Measurements from ENCODE around the gene IFNAR1. TPM values are rescaled to one million over a fixed set of nuclear protein-coding genes. Genes with fewer than 3 reads are reported as not detected.

IFNAR1 gene
- total RNA-seq, 1 experiment from 2014 or later: 14.2 TPM

DNA sequence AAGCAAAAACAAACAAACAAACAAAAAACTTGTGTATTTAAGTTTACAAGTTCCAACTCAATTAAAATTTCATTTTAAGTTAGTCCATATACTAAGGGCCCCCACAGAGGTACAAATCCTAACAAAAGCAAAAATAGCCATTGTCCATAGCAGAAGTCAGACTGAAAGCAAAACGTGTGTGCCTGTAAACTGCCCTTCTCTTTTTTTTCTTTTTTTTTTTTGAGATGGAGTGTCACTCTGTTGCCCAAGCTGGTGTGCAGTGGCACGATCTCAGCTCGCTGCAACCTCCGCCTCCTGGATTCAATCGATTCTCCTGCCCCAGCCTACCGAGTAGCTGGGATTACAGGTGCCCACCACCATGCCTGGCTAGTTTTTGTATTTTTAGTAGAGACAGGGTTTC is 66.9 kb downstream of the IFNAR1 start:
- Mint-ChIP-seq H3K27me3 (ENCODE audit: low read depth) (no peaks in the 10 kb centered on the region), H3K4me1 (peaks cover 4 to 10% of the 10 kb centered on the region in 2 experiments), H3K27ac (no peak overlapping the region), H3K4me3 (no peak overlapping the region), H3K9me3 (no peaks in the 10 kb centered on the region; a peak in 1 of 5 replicates), H3K36me3 (ENCODE audit: insufficient read depth in 1 of 3, low read depth in 3 of 3) (no peaks in the 10 kb centered on the region)
- no peak for DNase-seq
- Histone ChIP-seq H3K9me3 (ENCODE audit: control insufficient read depth, low read depth, low read length) (no peaks in the 10 kb centered on the region), H3K79me2 (ENCODE audit: insufficient read depth, low read length) (no peaks in the 10 kb centered on the region), H3K27ac (ENCODE audit: insufficient read length, low read depth, low read length) (no peak overlapping the region), H3K79me1 (ENCODE audit: insufficient read depth, low read depth, low read length, poor library complexity, severe bottlenecking) (no peaks in the 10 kb centered on the region), H3K23ac (ENCODE audit: insufficient read length, low read depth, low read length) (no peak overlapping the region), H3K14ac (ENCODE audit: insufficient read depth, low read length) (no peak overlapping the region), H3K4ac (ENCODE audit: low read depth, low read length) (no peak overlapping the region), H3T11ph (ENCODE audit: low read length) (no peak overlapping the region), H3K23me2 (ENCODE audit: insufficient read length, low read depth, low read length, poor library complexity, severe bottlenecking) (no peaks in the 10 kb centered on the region), H2AK5ac (ENCODE audit: insufficient read length, low read length) (no peak overlapping the region), H3K56ac (ENCODE audit: insufficient read length, low read depth, low read length) (no peak overlapping the region), H2BK20ac (ENCODE audit: low read depth, low read length, poor library complexity, severe bottlenecking) (no peak overlapping the region), H4K8ac (replicated peaks; ENCODE audit: insufficient read length, low read depth, low read length) (no peak overlapping the region), H2BK15ac (ENCODE audit: low read depth, low read length) (no peak overlapping the region), H4K91ac (ENCODE audit: insufficient read length, low read depth, low read length) (no peak overlapping the region), H4K20me1 (ENCODE audit: control insufficient read depth, insufficient read depth, insufficient read length) (no peaks in the 10 kb centered on the region), H3K4me1 (ENCODE audit: insufficient read depth, low read length) (no peaks in the 10 kb centered on the region), H2AFZ (ENCODE audit: low read length) (no peak overlapping the region), H3K4me2 (ENCODE audit: insufficient read depth, insufficient read length, low read length) (no peak overlapping the region), H2BK5ac (ENCODE audit: insufficient read length, low read length) (no peak overlapping the region), H3K18ac (ENCODE audit: insufficient read length, low read depth, low read length) (no peak overlapping the region), H3K9ac (ENCODE audit: extremely low read depth, insufficient read length, low read length) (no peak overlapping the region), H3K27me3 (ENCODE audit: insufficient read depth, low read length) (no peaks in the 10 kb centered on the region), H4K5ac (ENCODE audit: insufficient read length, low read depth, low read length) (no peak overlapping the region), H2BK120ac (ENCODE audit: low read depth, low read length, poor library complexity, severe bottlenecking) (no peak overlapping the region), H2BK12ac (ENCODE audit: insufficient read length, low read depth, low read length) (no peak overlapping the region)
- no CpG with 5 or more reads among the region's 6 CpGs for WGBS (ENCODE audit: extremely low coverage, insufficient read length, low lambda C conversion rate)
- TF ChIP-seq, protein P1, sequence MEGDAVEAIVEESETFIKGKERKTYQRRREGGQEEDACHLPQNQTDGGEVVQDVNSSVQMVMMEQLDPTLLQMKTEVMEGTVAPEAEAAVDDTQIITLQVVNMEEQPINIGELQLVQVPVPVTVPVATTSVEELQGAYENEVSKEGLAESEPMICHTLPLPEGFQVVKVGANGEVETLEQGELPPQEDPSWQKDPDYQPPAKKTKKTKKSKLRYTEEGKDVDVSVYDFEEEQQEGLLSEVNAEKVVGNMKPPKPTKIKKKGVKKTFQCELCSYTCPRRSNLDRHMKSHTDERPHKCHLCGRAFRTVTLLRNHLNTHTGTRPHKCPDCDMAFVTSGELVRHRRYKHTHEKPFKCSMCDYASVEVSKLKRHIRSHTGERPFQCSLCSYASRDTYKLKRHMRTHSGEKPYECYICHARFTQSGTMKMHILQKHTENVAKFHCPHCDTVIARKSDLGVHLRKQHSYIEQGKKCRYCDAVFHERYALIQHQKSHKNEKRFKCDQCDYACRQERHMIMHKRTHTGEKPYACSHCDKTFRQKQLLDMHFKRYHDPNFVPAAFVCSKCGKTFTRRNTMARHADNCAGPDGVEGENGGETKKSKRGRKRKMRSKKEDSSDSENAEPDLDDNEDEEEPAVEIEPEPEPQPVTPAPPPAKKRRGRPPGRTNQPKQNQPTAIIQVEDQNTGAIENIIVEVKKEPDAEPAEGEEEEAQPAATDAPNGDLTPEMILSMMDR (conservative IDR thresholded peaks at IDR 0.05): no peak
